ENCODE results near the gene CD4.
"Not testable (repeated sequence)": the region's sequence is repeated elsewhere in the genome, so short reads cannot be mapped to it uniquely, and the experiment has no call there.

- TF ChIP-seq, protein P1, sequence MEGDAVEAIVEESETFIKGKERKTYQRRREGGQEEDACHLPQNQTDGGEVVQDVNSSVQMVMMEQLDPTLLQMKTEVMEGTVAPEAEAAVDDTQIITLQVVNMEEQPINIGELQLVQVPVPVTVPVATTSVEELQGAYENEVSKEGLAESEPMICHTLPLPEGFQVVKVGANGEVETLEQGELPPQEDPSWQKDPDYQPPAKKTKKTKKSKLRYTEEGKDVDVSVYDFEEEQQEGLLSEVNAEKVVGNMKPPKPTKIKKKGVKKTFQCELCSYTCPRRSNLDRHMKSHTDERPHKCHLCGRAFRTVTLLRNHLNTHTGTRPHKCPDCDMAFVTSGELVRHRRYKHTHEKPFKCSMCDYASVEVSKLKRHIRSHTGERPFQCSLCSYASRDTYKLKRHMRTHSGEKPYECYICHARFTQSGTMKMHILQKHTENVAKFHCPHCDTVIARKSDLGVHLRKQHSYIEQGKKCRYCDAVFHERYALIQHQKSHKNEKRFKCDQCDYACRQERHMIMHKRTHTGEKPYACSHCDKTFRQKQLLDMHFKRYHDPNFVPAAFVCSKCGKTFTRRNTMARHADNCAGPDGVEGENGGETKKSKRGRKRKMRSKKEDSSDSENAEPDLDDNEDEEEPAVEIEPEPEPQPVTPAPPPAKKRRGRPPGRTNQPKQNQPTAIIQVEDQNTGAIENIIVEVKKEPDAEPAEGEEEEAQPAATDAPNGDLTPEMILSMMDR (IDR thresholded peaks at IDR 0.05): not testable (repeated sequence)
- not testable (repeated sequence) for TF ChIP-seq POLR2A (IDR thresholded peaks at IDR 0.05); POLR2AphosphoS5 (IDR thresholded peaks at IDR 0.05); EP300 (IDR thresholded peaks at IDR 0.05; ENCODE audit: low read depth)
Observed at GRCh38 chr12:6865307-6865706, 76.0 kb downstream of the CD4 start.
